Fibroblast of skin of left biceps (primary cell): Measurements from ENCODE around the gene KLHL5.
"Not testable (repeated sequence)": the region's sequence is repeated elsewhere in the genome, so short reads cannot be mapped to it uniquely, and the experiment has no call there.

Experiments
- DNase-seq, 2 experiments: peaks; one replicate each; pipeline ENCODE4 v3.0.0-alpha.2; 2013; ENCODE audit warnings: low read depth in 2 of 2

The KLHL5 gene

GRCh38 chr4:39062094-39062769 lies at the start of gene KLHL5:
Gene KLHL5 (plus strand): TSS chr4:39062232. CDS start chr4:39062653, 421 bp downstream.
- DNase-seq = no peak

GRCh38 chr4:39014028-39014427 lies 48.0 kb upstream of the KLHL5 start:
- DNase-seq = no peak

- no peak for DNase-seq
These were observed 41.9 kb upstream of the KLHL5 start for GRCh38 chr4:39020130-39020529.

- no peak for DNase-seq
These were observed 40.4 kb upstream of the KLHL5 start for GRCh38 chr4:39021631-39022030.

GRCh38 chr4:39022241-39022640 lies 39.8 kb upstream of the KLHL5 start:
- no peak for DNase-seq

GRCh38 chr4:39023059-39023458 lies 39.0 kb upstream of the KLHL5 start:
- DNase-seq = no peak

- DNase-seq = no peak
These were observed 37.6 kb upstream of the KLHL5 start for GRCh38 chr4:39024311-39024865.

GRCh38 chr4:39025552-39026085 lies 36.4 kb upstream of the KLHL5 start:
- no peak for DNase-seq

- DNase-seq = no peak
These were observed 35.9 kb upstream of the KLHL5 start for GRCh38 chr4:39026096-39026495.

GRCh38 chr4:39029752-39030694 lies 32.0 kb upstream of the KLHL5 start:
- DNase-seq = no peak

GRCh38 chr4:39030725-39031124 lies 31.3 kb upstream of the KLHL5 start:
- DNase-seq = no peak

- DNase-seq = not testable (repeated sequence)
These were observed 30.4 kb upstream of the KLHL5 start for GRCh38 chr4:39031590-39032020.

GRCh38 chr4:39032218-39033085 lies 29.6 kb upstream of the KLHL5 start, which contains the start of gene TMEM156:
Gene TMEM156 (minus strand): TSS chr4:39032409. CDS start chr4:39032313, 96 bp downstream.
- no peak for DNase-seq

- DNase-seq = no peak
These were observed 25.9 kb upstream of the KLHL5 start for GRCh38 chr4:39036172-39036571.

GRCh38 chr4:39037491-39037825 lies 24.6 kb upstream of the KLHL5 start:
- DNase-seq = no peak

GRCh38 chr4:39037941-39038340 lies 24.1 kb upstream of the KLHL5 start:
- DNase-seq = no peak

GRCh38 chr4:39039108-39039507 lies 22.9 kb upstream of the KLHL5 start:
- DNase-seq = no peak

GRCh38 chr4:39042366-39042765 lies 19.7 kb upstream of the KLHL5 start:
- no peak for DNase-seq

GRCh38 chr4:39043058-39043860 lies 18.8 kb upstream of the KLHL5 start:
- no peak for DNase-seq

- no peak for DNase-seq
These were observed 18.1 kb upstream of the KLHL5 start for GRCh38 chr4:39043861-39044363.
